ENCODE measurements around the gene N4BP2L2. TPM values are rescaled to one million over a fixed set of nuclear protein-coding genes. Genes with fewer than 3 reads are reported as not detected.

The N4BP2L2 gene
- total and polyA plus RNA-seq, 2 of the 13 experiments (the other 11 are each of a cell fraction or from before 2014, with no cell fraction given): 58.9 to 81.2 TPM

GRCh38 chr13:32555613-32556012, 17.0 kb upstream of the N4BP2L2 start (continued):
- TF ChIP-seq SNAPC4 (CRISPR knock-in tag; IDR thresholded peaks at IDR 0.05) (no peak), ATF7-NPFF (CRISPR knock-in tag; IDR thresholded peaks at IDR 0.05; ENCODE audit: low read depth) (no peak), MIER3 (CRISPR knock-in tag; IDR thresholded peaks at IDR 0.05; ENCODE audit: borderline replicate concordance) (no peak), PLSCR1 (CRISPR knock-in tag; IDR thresholded peaks at IDR 0.05; ENCODE audit: borderline replicate concordance) (no peak)
- TF ChIP-seq, protein P1, sequence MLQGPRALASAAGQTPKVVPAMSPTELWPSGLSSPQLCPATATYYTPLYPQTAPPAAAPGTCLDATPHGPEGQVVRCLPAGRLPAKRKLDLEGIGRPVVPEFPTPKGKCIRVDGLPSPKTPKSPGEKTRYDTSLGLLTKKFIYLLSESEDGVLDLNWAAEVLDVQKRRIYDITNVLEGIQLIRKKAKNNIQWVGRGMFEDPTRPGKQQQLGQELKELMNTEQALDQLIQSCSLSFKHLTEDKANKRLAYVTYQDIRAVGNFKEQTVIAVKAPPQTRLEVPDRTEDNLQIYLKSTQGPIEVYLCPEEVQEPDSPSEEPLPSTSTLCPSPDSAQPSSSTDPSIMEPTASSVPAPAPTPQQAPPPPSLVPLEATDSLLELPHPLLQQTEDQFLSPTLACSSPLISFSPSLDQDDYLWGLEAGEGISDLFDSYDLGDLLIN (CRISPR knock-in tag; IDR thresholded peaks at IDR 0.05; ENCODE audit: borderline replicate concordance): no peak

GRCh38 chr13:32553720-32554119, 15.1 kb upstream of the N4BP2L2 start:
- intact Hi-C loops (cut with micrococcal nuclease; ENCODE audit: unreplicated experiment): no loop called here
- no peak overlapping the region for H3K4me3 ChIP-seq (replicated peaks in 1 of 3; ENCODE audit: insufficient read depth in 1 of 3, low read depth in 2 of 3, low read length in 3 of 3)
- no peaks in the 10 kb centered on the region for H3K36me3 ChIP-seq (replicated peaks in 1 of 2; ENCODE audit: control insufficient read depth in 1 of 2, insufficient read depth in 2 of 2, low read length in 2 of 2)
- H3K9me3 ChIP-seq (ENCODE audit: low read length): no peaks in the 10 kb centered on the region
- WGBS (ENCODE audit: low lambda C conversion rate): 29% methylated on average over 1 of the region's 1 CpG
- DNase-seq (ENCODE audit: low spot score): no peak
- H3K79me2 ChIP-seq (ENCODE audit: insufficient read depth, low read length): no peaks in the 10 kb centered on the region
- in situ Hi-C loops (cut with HindIII; ENCODE audit: extremely low pct_ligation_motif_present, low pct_unique_long_range_greater_than_20kb): loop anchor here (25.0 kb wide), 1 partner anchor 641 kb away; no protein-coding TSS in a partner anchor
- no TSS peak for BruUV-seq (replicated peaks)
- H4K20me1 ChIP-seq (ENCODE audit: insufficient read depth, low read length): no peaks in the 10 kb centered on the region
- H2AFZ ChIP-seq (ENCODE audit: low read length): no peak overlapping the region
- POLR2A ChIA-PET: no interaction called here
- no peak for FAIRE-seq
- H3K4me2 ChIP-seq (ENCODE audit: low read depth, low read length): no peak overlapping the region
- CTCF ChIA-PET (ENCODE audit: low intra/inter-chr PET ratio, low total read pairs): no interaction called here
- no peak for ATAC-seq
- H3K27ac ChIP-seq (ENCODE audit: extremely low read length, insufficient read depth, low read length): no peak overlapping the region
- no peaks in the 10 kb centered on the region for H3K27me3 ChIP-seq (ENCODE audit: control insufficient read depth in 1 of 2, insufficient read depth in 2 of 2, low read length in 2 of 2)
- no peak overlapping the region for H3K9ac ChIP-seq (ENCODE audit: insufficient read depth, low read depth, low read length)
- peaks cover 19% of the 10 kb centered on the region for H3K4me1 ChIP-seq (ENCODE audit: insufficient read depth, low read length)
- TF ChIP-seq ZFP41 (CRISPR knock-in tag; IDR thresholded peaks at IDR 0.05; ENCODE audit: borderline replicate concordance) (no peak), ZNF136 (CRISPR knock-in tag; IDR thresholded peaks at IDR 0.05; ENCODE audit: low read depth) (no peak), SRSF4 (IDR thresholded peaks at IDR 0.05; ENCODE audit: low read depth, low read length, poor library complexity, severe bottlenecking) (no peak), HOXA5 (CRISPR knock-in tag; IDR thresholded peaks at IDR 0.05) (no peak), ZFP36L2 (CRISPR knock-in tag; IDR thresholded peaks at IDR 0.05) (no peak)
- TF ChIP-seq, protein P2, sequence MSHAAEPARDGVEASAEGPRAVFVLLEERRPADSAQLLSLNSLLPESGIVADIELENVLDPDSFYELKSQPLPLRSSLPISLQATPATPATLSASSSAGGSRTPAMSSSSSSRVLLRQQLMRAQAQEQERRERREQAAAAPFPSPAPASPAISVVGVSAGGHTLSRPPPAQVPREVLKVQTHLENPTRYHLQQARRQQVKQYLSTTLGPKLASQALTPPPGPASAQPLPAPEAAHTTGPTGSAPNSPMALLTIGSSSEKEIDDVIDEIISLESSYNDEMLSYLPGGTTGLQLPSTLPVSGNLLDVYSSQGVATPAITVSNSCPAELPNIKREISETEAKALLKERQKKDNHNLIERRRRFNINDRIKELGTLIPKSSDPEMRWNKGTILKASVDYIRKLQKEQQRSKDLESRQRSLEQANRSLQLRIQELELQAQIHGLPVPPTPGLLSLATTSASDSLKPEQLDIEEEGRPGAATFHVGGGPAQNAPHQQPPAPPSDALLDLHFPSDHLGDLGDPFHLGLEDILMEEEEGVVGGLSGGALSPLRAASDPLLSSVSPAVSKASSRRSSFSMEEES (CRISPR knock-in tag; IDR thresholded peaks at IDR 0.05): no peak
- TF ChIP-seq, protein P1 (CRISPR knock-in tag; IDR thresholded peaks at IDR 0.05; ENCODE audit: borderline replicate concordance): no peak
